Testis (tissue), 3 donors: ENCODE measurements around the gene LFNG. TPM values are rescaled to one million over a fixed set of nuclear protein-coding genes. Genes with fewer than 3 reads are reported as not detected.

Experiments used
- DNase-seq: peaks from one replicate; pipeline ENCODE4 v3.0.0-alpha.2; 2019
- H3K27ac ChIP-seq, 2 donors: fragments of 200-600 bp; sonication (generic); one replicate each; pipeline ENCODE4 v1.5.1; 2019
- H3K27me3 ChIP-seq: fragments of 200-600 bp; sonication (generic); one replicate; pipeline ENCODE4 v1.5.1; 2019
- H3K36me3 ChIP-seq: fragments of 200-600 bp; sonication (generic); one replicate; pipeline ENCODE4 v1.5.1; 2017; ENCODE audit warnings: low read depth; ENCODE audit errors: missing control alignments
- H3K4me1 ChIP-seq: fragments of 200-600 bp; sonication (generic); one replicate; pipeline ENCODE4 v1.5.1; 2019
- H3K4me3 ChIP-seq, 2 donors: fragments of 200-600 bp; sonication (generic); one replicate each; pipeline ENCODE4 v1.5.1; 2017 to 2019
- H3K9me3 ChIP-seq: fragments of 200-600 bp; sonication (generic); one replicate; pipeline ENCODE4 v1.5.1; 2017
- CTCF ChIP-seq, 3 experiments: fragments of 450-650 bp in 2 of 3; fragments of 200-600 bp in 1 of 3; sonication (generic) in 1 of 3; IDR thresholded peaks; one replicate each; pipeline ENCODE4 v1.5.1; 2016 to 2019; ENCODE audit warnings: antibody characterized with exemption in 3 of 3, mild to moderate bottlenecking in 2 of 3, moderate library complexity in 1 of 3
- POLR2A ChIP-seq: fragments of 450-650 bp; IDR thresholded peaks from one replicate; pipeline ENCODE4 v1.6.1; 2017; ENCODE audit warnings: antibody characterized with exemption, mild to moderate bottlenecking, moderate library complexity
- WGBS, 2 donors: methylation state at CpG; one replicate each; pipeline ENCODE4 v1.1.5; 2018; 5-methylcytosine and 5-hydroxymethylcytosine counted together
- intact Hi-C: fragments of 100-400 bp; cut with DNase I; formaldehyde crosslinking; loops from one replicate; pipeline ENCODE4 v1.15.1; 2023; ENCODE audit warnings: low total_unique reads
- polyA plus RNA-seq: library from polyadenylated mRNA; stranded (reverse); fragments of 350-450 nt; fragmentation: Illumina TruSeq; extraction: RNeasy Lipid Tissue Mini Kit (QIAGEN cat#74804); gene quantifications from one replicate; pipeline ENCODE4 v1.2.3, GENCODE V29; 2014; ENCODE audit warnings: low read depth, low replicate concordance; ENCODE audit not compliant: insufficient read depth
- total RNA-seq, 2 donors: library from RNA; depleted of rRNA; stranded (reverse); fragments of >200 nt; gene quantifications; one replicate each; pipeline ENCODE4 v1.2.3, GENCODE V29; 2016

The LFNG gene
- total and polyA plus RNA-seq, 3 donors from 2014 or later, result 10.1 to 34.1 (median 18.3) TPM

GRCh38 chr7:2507917-2508306 lies 11.7 kb upstream of the LFNG start:
- peak overlapping the region in 1 of 2 donors; percentile 52 for H3K27ac ChIP-seq
- WGBS, 2 donors, result 67% methylated on average over 6 of the region's 6 CpGs; no CpG with 5 or more reads in 1 of the 2 donors
- H3K4me1 ChIP-seq, result peaks cover 29% of the 10 kb centered on the region
- no peak for DNase-seq
- no peaks in the 10 kb centered on the region for H3K36me3 ChIP-seq
- no peaks in the 10 kb centered on the region for H3K27me3 ChIP-seq
- H3K9me3 ChIP-seq, result no peaks in the 10 kb centered on the region
- no peak for TF ChIP-seq CTCF (IDR thresholded peaks at IDR 0.05)
- TF ChIP-seq POLR2A, result no peak
- intact Hi-C loops, result no loop called here
- H3K4me3 ChIP-seq, result no peak overlapping the region

- Histone ChIP-seq H3K36me3 (no peaks in the 10 kb centered on the region), H3K27ac (peak overlapping the region; percentile 45 to 52), H3K4me1 (peaks cover 24% of the 10 kb centered on the region), H3K9me3 (no peaks in the 10 kb centered on the region), H3K4me3 (no peak overlapping the region), H3K27me3 (no peaks in the 10 kb centered on the region)
- TF ChIP-seq POLR2A, result no peak
- peak; percentile 63 for DNase-seq
- intact Hi-C loops, result no loop called here
- WGBS, 2 donors, result 35 to 63% methylated on average over 28 to 43 of the region's 43 CpGs
Measured at GRCh38 chr7:2508327-2509215, 11.0 kb upstream of the LFNG start.

- no peak overlapping the region for H3K27ac ChIP-seq
- 84 to 88% methylated on average over 17 to 23 of the region's 23 CpGs for WGBS, 2 donors
- H3K4me1 ChIP-seq, result peaks cover 23% of the 10 kb centered on the region
Measured at GRCh38 chr7:2509298-2509906, 10.2 kb upstream of the LFNG start.

GRCh38 chr7:2510130-2510776 lies 9.3 kb upstream of the LFNG start:
- H3K4me3 ChIP-seq, result no peak overlapping the region
- H3K4me1 ChIP-seq, result peaks cover 23% of the 10 kb centered on the region
- H3K36me3 ChIP-seq, result no peaks in the 10 kb centered on the region
- no peaks in the 10 kb centered on the region for H3K9me3 ChIP-seq
- no peak for TF ChIP-seq CTCF (IDR thresholded peaks at IDR 0.05)
- TF ChIP-seq POLR2A, result no peak
- H3K27ac ChIP-seq, result no peak overlapping the region
- no peak for DNase-seq
- intact Hi-C loops, result no loop called here
- WGBS, 2 donors, result 90 to 96% methylated on average over 8 to 11 of the region's 13 CpGs
- H3K27me3 ChIP-seq, result no peaks in the 10 kb centered on the region

More at GRCh38 chr7:2509298-2509906, 10.2 kb upstream of the LFNG start:
- H3K9me3 ChIP-seq, result no peaks in the 10 kb centered on the region
- DNase-seq, result no peak
- no peak overlapping the region for H3K4me3 ChIP-seq
- intact Hi-C loops, result no loop called here
- TF ChIP-seq CTCF (IDR thresholded peaks at IDR 0.05), result no peak
- no peak for TF ChIP-seq POLR2A
- H3K27me3 ChIP-seq, result no peaks in the 10 kb centered on the region
- no peaks in the 10 kb centered on the region for H3K36me3 ChIP-seq
